Activated naive CD4-positive, alpha-beta T cell treated with Interleukin-2 at 50 U/mL for 16 hours (primary cell): ENCODE measurements around the gene ISX.
"Not testable (repeated sequence)": the region's sequence is repeated elsewhere in the genome, so short reads cannot be mapped to it uniquely, and the experiment has no call there.

Source experiments
- DNase-seq: peaks from one replicate; pipeline ENCODE4 v3.0.0-alpha.2; 2020

ISX gene

GRCh38 chr22:35065796-35066218 is at the start of gene ISX:
Gene ISX (plus strand): TSS chr22:35066158. CDS start chr22:35067088, 930 bp downstream.
- DNase-seq, result no peak

GRCh38 chr22:35016909-35017308 is 49.0 kb upstream of the ISX start:
- DNase-seq, result no peak

- DNase-seq, result no peak
These were observed 47.0 kb upstream of the ISX start for GRCh38 chr22:35018995-35019394.

GRCh38 chr22:35020517-35020916 is 45.4 kb upstream of the ISX start:
- DNase-seq, result no peak

- no peak for DNase-seq
These were observed 44.8 kb upstream of the ISX start for GRCh38 chr22:35021161-35021560.

GRCh38 chr22:35022291-35022690 is 43.7 kb upstream of the ISX start:
- DNase-seq, result no peak

GRCh38 chr22:35023692-35024363 is 42.1 kb upstream of the ISX start:
- DNase-seq, result peak; percentile 40

- no peak for DNase-seq
These were observed 41.6 kb upstream of the ISX start for GRCh38 chr22:35024364-35024692.

GRCh38 chr22:35030112-35030511 is 35.8 kb upstream of the ISX start:
- DNase-seq, result not testable (repeated sequence)

- no peak for DNase-seq
These were observed 33.4 kb upstream of the ISX start for GRCh38 chr22:35032571-35032970.

- no peak for DNase-seq
These were observed 32.2 kb upstream of the ISX start for GRCh38 chr22:35033635-35034296.

- DNase-seq, result no peak
These were observed 31.0 kb upstream of the ISX start for GRCh38 chr22:35034963-35035362.

GRCh38 chr22:35037089-35037488 is 28.9 kb upstream of the ISX start:
- no peak for DNase-seq

- DNase-seq, result no peak
These were observed 26.3 kb upstream of the ISX start for GRCh38 chr22:35039625-35040024.

GRCh38 chr22:35043252-35043933 is 22.6 kb upstream of the ISX start:
- DNase-seq, result no peak

- no peak for DNase-seq
These were observed 22.0 kb upstream of the ISX start for GRCh38 chr22:35043934-35044319.

GRCh38 chr22:35044607-35045390 is 21.2 kb upstream of the ISX start:
- DNase-seq, result no peak

- DNase-seq, result no peak
These were observed 20.5 kb upstream of the ISX start for GRCh38 chr22:35045451-35045850.

GRCh38 chr22:35046744-35047462 is 19.1 kb upstream of the ISX start:
- DNase-seq, result no peak

GRCh38 chr22:35050038-35050437 is 15.9 kb upstream of the ISX start:
- not testable (repeated sequence) for DNase-seq

GRCh38 chr22:35051013-35051535 is 14.9 kb upstream of the ISX start:
- DNase-seq, result no peak

GRCh38 chr22:35051791-35052190 is 14.2 kb upstream of the ISX start:
- no peak for DNase-seq
